ENCODE results near the gene RSKR.
"Not testable (repeated sequence)": the region's sequence is repeated elsewhere in the genome, so short reads cannot be mapped to it uniquely, and the experiment has no call there.

Gene RSKR

GRCh38 chr17:28578246-28579195 lies 35.5 kb downstream of the RSKR start:
- H3K9me3 Mint-ChIP-seq, result no peaks in the 10 kb centered on the region
- no peaks in the 10 kb centered on the region for H3K27me3 Mint-ChIP-seq
- H3K4me1 Mint-ChIP-seq, result peaks cover 11 to 24% of the 10 kb centered on the region in 2 donors
- H3K27ac Mint-ChIP-seq, result no peak overlapping the region
- H3K4me3 Mint-ChIP-seq, result no peak overlapping the region
- ATAC-seq (replicated peaks), result no peak
- no peak for DNase-seq
- H3K36me3 Mint-ChIP-seq, result peaks cover 21 to 33% of the 10 kb centered on the region in 2 donors

GRCh38 chr17:28577466-28577824 lies 36.5 kb downstream of the RSKR start:
- DNase-seq (no peak), ATAC-seq (replicated peaks) (no peak)
- Mint-ChIP-seq H3K9me3 (no peaks in the 10 kb centered on the region), H3K27ac (peak overlapping the region; percentile 94), H3K4me1 (peaks cover 17 to 32% of the 10 kb centered on the region in 2 donors), H3K27me3 (no peaks in the 10 kb centered on the region), H3K4me3 (peak overlapping the region in 1 of 2 donors; percentile 85), H3K36me3 (peaks cover 21 to 39% of the 10 kb centered on the region in 2 donors)

DNA sequence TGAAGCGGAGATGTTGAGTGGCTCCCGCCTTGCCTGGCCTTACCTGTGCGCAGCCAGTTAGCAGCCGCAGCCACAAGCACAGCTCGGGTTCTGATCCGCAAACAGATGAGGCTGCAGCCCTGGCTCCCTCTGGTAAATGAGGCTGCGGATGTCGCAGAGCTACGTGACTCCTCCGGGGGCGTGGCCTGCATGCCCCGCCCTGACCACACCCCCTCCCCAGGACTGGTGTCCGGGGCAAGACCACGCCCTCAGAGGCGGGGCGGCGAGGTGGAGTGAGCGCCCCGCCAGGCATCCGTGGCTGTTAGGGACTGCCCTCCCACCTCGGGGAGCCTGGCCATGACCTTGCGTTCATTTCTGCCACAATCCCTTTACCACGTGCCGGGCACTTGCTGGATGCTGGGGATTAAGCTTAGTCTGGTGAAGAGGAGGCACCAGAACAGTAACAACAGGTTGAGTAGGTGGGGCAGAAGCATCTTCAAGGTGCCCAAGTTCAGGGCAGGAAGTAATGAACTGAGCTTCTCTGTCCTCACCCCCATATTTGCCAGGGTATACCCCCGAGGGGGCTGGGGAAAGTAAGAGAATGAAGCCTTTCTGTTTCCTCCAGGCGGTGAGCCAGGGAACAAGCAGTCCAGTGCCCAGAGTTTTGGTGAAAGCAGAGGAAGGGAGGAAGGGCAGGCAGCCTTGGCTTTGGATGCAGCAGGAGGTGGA lies 37.1 kb downstream of the RSKR start, which contains the start of gene ALDOC:
TSS of gene ALDOC (minus strand) at position 138 of the 708 bp plus-strand sequence. CDS start 1,363 bp downstream, outside the sequence.
- H3K4me3 Mint-ChIP-seq, result peak within 1 kb of the TSS; percentile 85 to 93
- H3K27ac Mint-ChIP-seq, result peak within 1 kb of the TSS; percentile 94
- DNase-seq (peak; percentile 94), ATAC-seq (replicated peaks) (peak; percentile 97 to 98)
- H3K36me3 Mint-ChIP-seq, result peaks cover 21 to 39% of the 10 kb centered on the region in 2 donors
- peaks cover 19 to 38% of the 10 kb centered on the region in 2 donors for H3K4me1 Mint-ChIP-seq
- no peaks in the 10 kb centered on the region for H3K27me3 Mint-ChIP-seq
- no peaks in the 10 kb centered on the region for H3K9me3 Mint-ChIP-seq

GRCh38 chr17:28576016-28576415 lies 38.0 kb downstream of the RSKR start:
- H3K27me3 Mint-ChIP-seq; ATAC-seq (replicated peaks); H3K9me3 Mint-ChIP-seq; DNase-seq: not testable (repeated sequence)
- H3K4me1 Mint-ChIP-seq, result peaks cover 19 to 43% of the 10 kb centered on the region in 2 donors
- peak overlapping the region; percentile 85 to 93 for H3K4me3 Mint-ChIP-seq
- peaks cover 21 to 39% of the 10 kb centered on the region in 2 donors for H3K36me3 Mint-ChIP-seq
- peak overlapping the region; percentile 94 for H3K27ac Mint-ChIP-seq

DNA sequence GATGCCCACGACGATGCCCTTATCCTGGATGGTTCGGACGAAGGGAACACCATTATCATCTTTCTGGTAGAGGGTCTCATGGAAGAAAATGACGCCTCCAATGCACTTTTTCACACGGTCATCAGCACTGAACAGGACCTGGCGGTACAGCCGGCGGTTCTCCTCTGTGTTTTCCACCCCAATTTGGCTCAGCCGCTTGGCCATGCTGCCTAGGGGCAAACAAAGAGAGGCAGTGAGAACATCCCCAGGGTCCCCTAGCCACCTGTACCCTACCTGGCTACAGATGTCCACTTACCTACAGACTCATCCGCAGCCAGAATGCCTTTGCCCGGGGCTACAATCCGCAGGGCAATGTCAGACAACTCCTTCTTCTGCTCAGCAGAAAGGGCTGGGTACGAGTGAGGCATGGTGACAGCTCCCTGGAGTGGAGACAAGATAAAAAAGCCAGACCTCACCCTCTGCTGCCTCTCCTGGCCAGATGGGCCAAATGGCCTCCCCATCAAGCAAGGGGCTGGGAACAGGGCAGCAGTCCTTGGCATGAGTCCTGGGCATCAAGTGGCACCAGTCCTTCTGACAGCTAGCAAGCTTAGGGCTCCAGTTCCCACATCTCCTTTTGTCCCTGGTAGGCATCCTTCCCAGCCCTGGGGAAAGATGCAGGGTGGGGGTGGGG lies 38.7 kb downstream of the RSKR start:
- no peak overlapping the region for H3K27ac Mint-ChIP-seq
- peaks cover 23 to 49% of the 10 kb centered on the region in 2 donors for H3K4me1 Mint-ChIP-seq
- no peak for DNase-seq
- H3K9me3 Mint-ChIP-seq, result no peaks in the 10 kb centered on the region
- H3K36me3 Mint-ChIP-seq, result peaks cover 18 to 39% of the 10 kb centered on the region in 2 donors
- no peaks in the 10 kb centered on the region for H3K27me3 Mint-ChIP-seq
- no peak for ATAC-seq (replicated peaks)
- H3K4me3 Mint-ChIP-seq, result no peak overlapping the region

DNA sequence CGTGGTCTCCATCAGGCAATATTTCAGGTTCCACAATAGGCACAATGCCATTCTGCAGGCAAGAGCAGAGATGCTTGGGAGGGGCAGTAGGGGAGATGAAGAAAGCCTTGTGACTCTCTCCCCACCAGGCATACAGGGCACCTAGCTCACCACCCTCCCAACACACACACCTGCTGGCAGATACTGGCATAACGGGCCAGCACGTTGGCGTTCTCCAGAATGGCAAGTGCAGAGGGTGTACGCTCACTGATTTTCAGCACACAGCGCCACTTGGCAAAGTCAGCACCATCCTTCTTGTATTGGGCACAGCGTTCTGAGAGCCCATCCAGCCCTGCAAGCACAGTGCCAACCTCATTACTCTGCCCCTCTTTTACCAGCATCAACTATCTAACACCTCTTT lies 39.5 kb downstream of the RSKR start:
- ATAC-seq (replicated peaks), result no peak
- Mint-ChIP-seq H3K27ac (no peak overlapping the region), H3K4me1 (peaks cover 26 to 56% of the 10 kb centered on the region in 2 donors), H3K36me3 (peaks cover 16 to 37% of the 10 kb centered on the region in 2 donors), H3K9me3 (no peaks in the 10 kb centered on the region), H3K4me3 (no peak overlapping the region), H3K27me3 (no peaks in the 10 kb centered on the region)
- DNase-seq, result no peak

GRCh38 chr17:28573966-28574480 lies 40.0 kb downstream of the RSKR start:
- Mint-ChIP-seq H3K9me3 (no peaks in the 10 kb centered on the region), H3K4me1 (peaks cover 28 to 61% of the 10 kb centered on the region in 2 donors), H3K27ac (no peak overlapping the region), H3K4me3 (no peak overlapping the region), H3K27me3 (no peaks in the 10 kb centered on the region), H3K36me3 (peaks cover 14 to 37% of the 10 kb centered on the region in 2 donors)
- no peak for DNase-seq
- ATAC-seq (replicated peaks), result no peak

DNA sequence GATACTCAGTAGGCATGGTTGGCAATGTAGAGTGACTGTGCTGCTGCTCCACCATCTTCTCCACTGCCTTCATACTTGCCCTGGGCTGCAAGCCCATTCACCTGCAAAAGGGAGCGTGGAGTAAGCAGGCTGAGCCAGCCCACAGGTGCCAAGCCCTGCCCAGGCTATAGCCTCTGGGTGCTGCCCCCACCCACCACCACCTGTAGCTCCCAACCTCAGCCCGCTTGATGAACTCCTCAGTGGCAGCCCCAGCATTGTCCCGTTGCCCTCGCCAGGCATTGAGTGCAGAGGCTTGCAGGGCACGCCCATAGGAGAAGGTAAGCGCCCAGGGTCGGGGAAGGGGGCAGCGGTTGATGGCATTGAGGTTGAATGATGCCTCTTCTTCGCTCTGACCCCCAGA lies 40.5 kb downstream of the RSKR start:
- Mint-ChIP-seq H3K4me3 (no peak overlapping the region), H3K27ac (no peak overlapping the region), H3K36me3 (peaks cover 12 to 37% of the 10 kb centered on the region in 2 donors), H3K27me3 (no peaks in the 10 kb centered on the region), H3K4me1 (peaks cover 29 to 66% of the 10 kb centered on the region in 2 donors), H3K9me3 (no peaks in the 10 kb centered on the region)
- DNase-seq, result no peak
- no peak for ATAC-seq (replicated peaks)

DNA sequence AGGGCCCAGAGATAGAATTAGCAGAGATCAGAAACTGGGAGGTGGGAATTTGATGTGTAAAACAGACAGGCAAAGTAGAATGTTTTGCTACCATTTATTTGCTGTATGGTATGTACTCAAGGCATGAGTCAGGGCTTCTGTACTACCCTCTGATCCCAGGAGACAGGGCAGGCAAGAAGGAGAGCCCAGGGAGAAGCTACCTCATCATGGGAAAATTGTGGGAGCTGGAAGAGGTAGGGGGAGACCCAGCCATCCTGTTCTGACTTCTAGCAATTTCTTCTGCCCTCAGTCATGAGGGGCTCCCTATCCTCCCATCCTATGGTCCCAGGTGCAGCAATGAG lies 41.0 kb downstream of the RSKR start:
- peaks cover 32 to 71% of the 10 kb centered on the region in 2 donors for H3K4me1 Mint-ChIP-seq
- H3K27ac Mint-ChIP-seq, result no peak overlapping the region
- H3K27me3 Mint-ChIP-seq, result no peaks in the 10 kb centered on the region
- no peak overlapping the region for H3K4me3 Mint-ChIP-seq
- ATAC-seq (replicated peaks) (no peak), DNase-seq (no peak)
- peaks cover 11 to 41% of the 10 kb centered on the region in 2 donors for H3K36me3 Mint-ChIP-seq
- no peaks in the 10 kb centered on the region for H3K9me3 Mint-ChIP-seq

- Mint-ChIP-seq H3K9me3 (peaks cover 0 to 2% of the 10 kb centered on the region in 2 donors), H3K36me3 (peaks cover 15 to 46% of the 10 kb centered on the region in 2 donors)
These were observed 41.5 kb downstream of the RSKR start for GRCh38 chr17:28572259-28573039.

GRCh38 chr17:28571361-28572122 lies 42.4 kb downstream of the RSKR start, which contains the start of gene PIGS:
PIGS (minus strand) TSS chr17:28571524; CDS start chr17:28571496, 28 bp downstream.
- H3K4me3 Mint-ChIP-seq, result peak within 1 kb of the TSS; percentile 97
- peak; percentile 90 for DNase-seq
- peaks cover 36 to 77% of the 10 kb centered on the region in 2 donors for H3K4me1 Mint-ChIP-seq
- H3K36me3 Mint-ChIP-seq, result peaks cover 11 to 41% of the 10 kb centered on the region in 2 donors
- ATAC-seq (replicated peaks), result peak; percentile 95 to 97
- peaks cover 0 to 2% of the 10 kb centered on the region in 2 donors for H3K9me3 Mint-ChIP-seq
- H3K27me3 Mint-ChIP-seq, result no peaks in the 10 kb centered on the region
- H3K27ac Mint-ChIP-seq, result peak within 1 kb of the TSS; percentile 93

More at GRCh38 chr17:28572259-28573039, 41.5 kb downstream of the RSKR start:
- Mint-ChIP-seq H3K27ac (peak overlapping the region; percentile 77), H3K4me3 (peak overlapping the region; percentile 97), H3K4me1 (peaks cover 37 to 77% of the 10 kb centered on the region in 2 donors), H3K27me3 (no peaks in the 10 kb centered on the region)
- DNase-seq (no peak), ATAC-seq (replicated peaks) (no peak)

- Mint-ChIP-seq H3K4me1 (peaks cover 31 to 73% of the 10 kb centered on the region in 2 donors), H3K27me3 (no peaks in the 10 kb centered on the region), H3K27ac (peak overlapping the region; percentile 93), H3K4me3 (peak overlapping the region; percentile 97), H3K36me3 (peaks cover 11 to 41% of the 10 kb centered on the region in 2 donors), H3K9me3 (peaks cover 0 to 2% of the 10 kb centered on the region in 2 donors)
- DNase-seq, result peak; percentile 21
- peak; percentile 38 to 39 for ATAC-seq (replicated peaks)
These were observed 43.1 kb downstream of the RSKR start for GRCh38 chr17:28570716-28571360.
